Stimulated activated CD4-positive, alpha-beta T cell treated with anti-CD3 and anti-CD28 coated beads, Interleukin-4, amount 100 ng/mL, for 4 hours (primary cell): ENCODE data around the gene LSM14B.
"Not testable (repeated sequence)": the region's sequence is repeated elsewhere in the genome, so short reads cannot be mapped to it uniquely, and the experiment has no call there.

ENCODE experiments used
- DNase-seq, 2 experiments: peaks; one replicate each; pipeline ENCODE4 v3.0.0-alpha.2; 2020

Gene LSM14B

GRCh38 chr20:62114894-62115293 lies 7.4 kb upstream of the LSM14B start:
- DNase-seq, result no peak

DNA sequence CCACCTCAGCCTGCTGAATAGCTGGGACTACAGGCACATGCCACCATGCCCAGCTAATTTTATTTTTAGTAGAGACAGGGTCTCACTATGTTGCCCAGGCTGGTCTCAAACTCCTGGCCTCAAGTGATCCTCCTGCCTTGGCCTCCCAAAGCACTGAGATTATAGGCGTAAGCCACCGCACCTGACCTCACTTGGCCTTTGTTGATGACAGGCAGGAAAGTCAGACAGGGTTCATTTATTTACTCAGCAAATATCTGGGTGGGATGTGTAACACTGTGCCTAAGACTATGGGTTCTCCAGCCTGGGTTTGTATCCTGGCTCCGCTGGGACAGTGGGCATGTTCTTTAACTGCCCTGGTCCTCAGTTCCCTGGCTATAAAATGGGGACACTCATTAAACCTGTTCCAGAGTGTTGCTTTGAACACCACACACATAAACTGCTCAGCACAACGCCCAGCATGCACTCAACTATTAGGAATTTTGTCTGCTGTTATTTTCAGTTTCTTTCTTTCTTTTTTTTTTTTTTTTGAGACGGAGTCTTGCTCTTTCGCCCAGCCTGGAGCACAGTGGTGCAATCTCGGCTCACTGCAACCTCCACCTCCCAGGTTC lies 6.4 kb upstream of the LSM14B start:
- not testable (repeated sequence) for DNase-seq

- no peak for DNase-seq
These were observed 5.5 kb upstream of the LSM14B start for GRCh38 chr20:62116558-62117361.

DNA sequence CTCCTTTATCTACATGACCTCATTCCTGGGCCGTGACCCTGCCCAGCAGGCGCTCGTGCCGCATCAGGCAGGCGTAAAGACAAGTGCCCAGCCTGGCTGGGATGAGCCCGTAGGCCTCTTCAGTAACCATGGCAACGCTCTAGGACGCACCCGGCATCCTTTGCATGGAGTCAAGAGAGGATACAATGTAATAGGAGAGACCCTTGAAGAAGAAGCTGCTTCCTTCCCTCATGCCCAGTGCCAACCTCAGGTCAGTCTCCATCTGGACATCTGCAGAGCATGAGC lies 5.0 kb upstream of the LSM14B start:
- DNase-seq, result no peak

DNA sequence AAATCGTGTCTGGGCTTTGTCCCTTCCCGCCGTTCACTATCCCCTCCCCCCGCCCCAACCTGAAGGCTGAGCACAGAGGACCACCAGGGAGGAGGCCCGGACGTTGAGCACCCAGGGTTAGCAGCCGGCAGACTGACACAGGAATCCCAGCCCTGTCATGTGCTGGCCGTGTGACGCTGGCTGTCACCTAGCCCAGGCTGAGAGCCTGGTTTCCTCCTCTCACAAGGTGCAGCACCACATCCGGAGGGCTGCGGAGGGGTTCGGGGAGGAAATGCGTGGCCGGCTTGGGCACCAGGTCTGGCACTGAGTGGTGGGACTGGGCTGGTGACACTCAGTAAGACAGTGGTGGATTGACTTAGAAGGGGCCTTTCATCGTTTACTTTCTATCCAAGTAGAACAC lies 4.6 kb upstream of the LSM14B start:
- peak; percentile 24 to 59 for DNase-seq

GRCh38 chr20:62118113-62119043 lies 3.9 kb upstream of the LSM14B start:
- DNase-seq, result no peak

- DNase-seq, result no peak
These were observed 3.2 kb upstream of the LSM14B start for GRCh38 chr20:62119115-62119514.

GRCh38 chr20:62119591-62120364 lies 2.5 kb upstream of the LSM14B start:
- DNase-seq, result no peak

DNA sequence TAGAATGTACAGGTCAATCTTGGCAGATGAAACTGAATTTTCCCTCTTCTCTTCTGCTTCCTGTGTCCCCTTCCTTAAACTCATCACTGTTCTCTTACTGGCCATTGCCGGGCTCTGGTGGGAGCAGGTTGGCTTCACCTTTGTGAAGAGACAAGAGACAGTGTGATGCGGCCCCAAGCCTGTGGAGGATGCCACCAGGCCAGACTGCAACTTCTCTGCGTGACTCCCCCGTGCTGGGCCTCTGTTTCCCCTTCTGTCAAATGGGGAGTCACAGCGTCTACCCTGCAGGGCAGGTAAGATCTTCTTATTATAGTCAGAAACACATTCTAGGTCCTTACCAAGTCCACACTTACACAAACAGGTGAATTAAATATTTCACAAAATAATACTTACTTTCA lies 1.9 kb upstream of the LSM14B start:
- no peak for DNase-seq

DNA sequence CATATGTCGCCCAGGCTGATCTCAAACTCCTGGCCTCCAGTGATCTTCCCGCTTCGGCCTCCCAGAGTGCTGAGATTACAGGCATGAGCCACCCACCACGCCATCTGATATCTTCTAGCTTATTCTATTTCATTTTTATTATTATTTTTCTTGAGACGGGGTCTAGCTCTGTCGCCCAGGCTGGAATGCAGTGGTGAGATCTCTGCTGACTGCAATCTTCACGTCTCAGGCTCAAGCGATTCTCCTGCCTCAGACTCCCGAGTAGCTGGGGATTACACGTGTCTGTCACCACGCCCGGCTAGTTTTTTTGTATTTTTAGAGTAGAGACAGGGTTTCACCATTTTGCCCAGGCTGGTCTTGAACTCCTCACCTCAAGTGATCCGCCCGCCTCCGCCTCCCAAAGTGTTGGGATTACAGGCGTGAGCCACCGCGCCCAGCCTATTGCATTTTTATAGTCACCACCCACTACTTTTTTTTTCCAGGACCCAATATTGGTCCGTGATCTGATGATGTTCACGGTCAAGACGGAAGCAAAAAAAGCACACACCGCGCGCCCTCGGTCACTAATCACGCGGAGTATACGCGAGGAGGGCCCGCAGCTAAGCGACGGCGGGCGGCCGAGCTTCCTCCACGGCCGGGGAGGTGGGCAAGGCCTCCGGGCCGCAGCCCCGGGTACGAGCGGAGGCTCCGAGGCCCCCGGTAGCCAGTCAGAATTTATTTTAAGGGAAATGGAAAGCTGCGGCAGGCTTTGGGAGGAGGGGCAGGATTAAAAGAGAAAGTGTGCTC lies 1.1 kb upstream of the LSM14B start:
- DNase-seq, result no peak

GRCh38 chr20:62122654-62123449 lies 577 bp downstream of the LSM14B start:
- peak; percentile 41 to 47 for DNase-seq

- DNase-seq, result no peak
These were observed 1.3 kb downstream of the LSM14B start for GRCh38 chr20:62123450-62124118.

- DNase-seq, result no peak
These were observed 3.9 kb downstream of the LSM14B start for GRCh38 chr20:62126141-62126540.

- DNase-seq, result no peak
These were observed 5.5 kb downstream of the LSM14B start for GRCh38 chr20:62127799-62128198.

DNA sequence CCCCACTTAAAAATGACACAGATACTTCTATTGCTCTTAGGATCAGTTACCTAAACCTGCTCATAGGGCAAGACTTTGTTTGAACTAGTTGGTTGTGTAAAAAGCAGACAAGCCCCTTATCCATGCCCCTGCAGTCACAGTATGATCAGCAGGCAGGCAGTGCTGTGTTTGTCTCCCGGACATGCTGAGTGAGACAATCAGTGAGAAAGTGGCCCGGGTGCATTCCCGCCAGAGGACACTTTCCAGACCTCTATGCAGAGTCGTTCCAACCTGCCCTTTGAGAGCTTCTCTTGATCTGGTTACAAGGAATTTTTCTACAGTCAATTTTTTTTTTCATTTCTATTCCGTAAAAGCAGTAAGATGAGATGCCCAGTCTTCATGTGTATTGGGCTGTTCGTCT lies 6.2 kb downstream of the LSM14B start:
- no peak for DNase-seq

DNA sequence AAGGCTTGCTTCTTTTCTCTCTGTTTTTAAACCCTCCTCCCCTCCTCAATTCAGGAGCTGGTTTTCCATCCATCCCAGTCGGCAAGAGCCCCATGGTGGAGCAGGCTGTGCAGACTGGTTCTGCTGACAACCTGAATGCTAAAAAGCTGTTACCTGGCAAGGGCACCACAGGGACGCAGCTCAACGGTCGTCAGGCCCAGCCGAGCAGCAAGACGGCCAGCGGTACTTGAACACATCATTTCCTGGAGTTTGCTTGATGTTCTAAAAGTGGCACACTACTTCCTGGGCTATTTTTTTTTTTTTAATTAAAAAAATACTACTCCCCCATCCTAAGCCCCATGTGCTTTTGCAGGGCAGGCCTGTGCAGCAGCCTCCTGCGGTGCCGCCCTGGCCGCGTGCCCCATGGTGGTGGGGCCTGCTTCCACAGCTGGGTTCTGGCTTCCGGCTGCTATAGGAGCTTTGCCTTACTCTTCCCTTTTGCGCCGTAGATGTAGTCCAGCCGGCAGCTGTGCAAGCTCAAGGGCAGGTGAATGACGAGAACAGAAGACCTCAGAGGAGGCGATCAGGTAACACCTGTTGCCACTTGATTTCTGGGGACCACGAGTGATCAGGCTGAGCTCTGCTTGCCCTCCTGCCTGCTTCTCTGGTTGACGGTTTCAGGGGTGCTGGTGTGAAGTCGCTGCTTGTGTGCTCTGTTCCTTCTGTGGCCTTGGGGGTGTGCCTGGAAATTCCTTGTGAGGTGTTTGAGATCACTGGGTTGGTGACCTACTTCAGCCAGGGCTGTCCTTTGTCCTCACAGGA lies 7.7 kb downstream of the LSM14B start:
- no peak for DNase-seq

GRCh38 chr20:62131560-62132320 lies 9.5 kb downstream of the LSM14B start:
- DNase-seq, result no peak

- no peak for DNase-seq
These were observed 10.1 kb downstream of the LSM14B start for GRCh38 chr20:62132421-62132820.
